ENCODE results near the gene GPR3. TPM values are rescaled to one million over a fixed set of nuclear protein-coding genes. Genes with fewer than 3 reads are reported as not detected.

Gene GPR3
- polyA plus RNA-seq, 2 of the 4 experiments (the other 2 are of a cell fraction): 0.76 to 1.7 TPM

GRCh38 chr1:27444632-27445031 is 52.2 kb downstream of the GPR3 start:
- 76% methylated on average over 1 of the region's 1 CpG for WGBS (ENCODE audit: missing lambda C conversion rate)
- FAIRE-seq (no peak), ATAC-seq (no peak), DNase-seq (ENCODE audit: low read depth in 1 of 2, low spot score in 1 of 2) (no peak)
- Histone ChIP-seq H3K4me2 (no peak overlapping the region), H3K27ac (no peak overlapping the region), H3K4me1 (no peaks in the 10 kb centered on the region), H3K4me3 (no peak overlapping the region), H3K9me3 (no peaks in the 10 kb centered on the region)
- ChIA-PET POLR2A (no interaction called here), CTCF (interaction anchor here (1.0 kb wide), 1 partner anchor 9 kb away, joined by 3 read pairs; no protein-coding TSS in a partner anchor)
- TF ChIP-seq NPAS2 (CRISPR knock-in tag; IDR thresholded peaks at IDR 0.05; ENCODE audit: borderline replicate concordance): no peak
- no peak for TF ChIP-seq MAFK (IDR thresholded peaks at IDR 0.05; ENCODE audit: partially characterized antibody)
- TF ChIP-seq HOXB5 (CRISPR knock-in tag; IDR thresholded peaks at IDR 0.05): no peak
- TF ChIP-seq MAZ (IDR thresholded peaks at IDR 0.05; ENCODE audit: borderline replicate concordance, low read depth, low read length): no peak
- no peak for TF ChIP-seq RCOR1 (IDR thresholded peaks at IDR 0.05; ENCODE audit: low read depth, low read length)
- no peak for TF ChIP-seq CEBPB (IDR thresholded peaks at IDR 0.05)
- TF ChIP-seq ESRRA (IDR thresholded peaks at IDR 0.05; ENCODE audit: borderline replicate concordance, low read length): no peak
- no peak for TF ChIP-seq RNF2 (IDR thresholded peaks at IDR 0.05; ENCODE audit: borderline replicate concordance, low read depth)
- TF ChIP-seq CHD2 (IDR thresholded peaks at IDR 0.05; ENCODE audit: low read length, partially characterized antibody): no peak
- no peak for TF ChIP-seq FOXS1 (CRISPR knock-in tag; IDR thresholded peaks at IDR 0.05)

Other genes with a start within 250 kb of the GPR3 start
- 8.0 and 11.1 TPM in 2 replicates for gene SLC9A1, start 237.5 kb upstream of the GPR3 start, polyA plus RNA-seq (2011; rRNA removed)
- gene SLC9A1, start 237.5 kb upstream of the GPR3 start, polyA plus RNA-seq (2017; fragmentation: RNase III; extraction: RNeasy Plus Mini Kit Qiagen cat#74134 plus additional on column Dnase treatment): 7.3 to 7.5 TPM (median 7.4 TPM) in 3 replicates
- gene WDTC1, start 158.0 kb upstream of the GPR3 start, polyA plus RNA-seq (2011; rRNA removed): 3.8 and 4.0 TPM in 2 replicates
- gene WDTC1, start 158.0 kb upstream of the GPR3 start, polyA plus RNA-seq (2017; fragmentation: RNase III; extraction: RNeasy Plus Mini Kit Qiagen cat#74134 plus additional on column Dnase treatment): 6.0 to 7.8 TPM (median 6.9 TPM) in 3 replicates
- gene TMEM222, start 70.5 kb upstream of the GPR3 start, polyA plus RNA-seq (2011; rRNA removed): 27.1 and 28.4 TPM in 2 replicates
- gene TMEM222, start 70.5 kb upstream of the GPR3 start, polyA plus RNA-seq (2017; fragmentation: RNase III; extraction: RNeasy Plus Mini Kit Qiagen cat#74134 plus additional on column Dnase treatment): 29.7 to 32.0 TPM (median 30.0 TPM) in 3 replicates
- 0.50 and 0.80 TPM in 2 replicates for gene SYTL1, start 50.6 kb upstream of the GPR3 start, polyA plus RNA-seq (2011; rRNA removed)
- 0.50 to 0.76 TPM (median 0.58 TPM) in 3 replicates for gene SYTL1, start 50.6 kb upstream of the GPR3 start, polyA plus RNA-seq (2017; fragmentation: RNase III; extraction: RNeasy Plus Mini Kit Qiagen cat#74134 plus additional on column Dnase treatment)
- 3.6 and 3.7 TPM in 2 replicates for gene MAP3K6, start 25.7 kb upstream of the GPR3 start, polyA plus RNA-seq (2011; rRNA removed)
- gene MAP3K6, start 25.7 kb upstream of the GPR3 start, polyA plus RNA-seq (2017; fragmentation: RNase III; extraction: RNeasy Plus Mini Kit Qiagen cat#74134 plus additional on column Dnase treatment): 7.5 to 8.5 TPM (median 8.3 TPM) in 3 replicates
- gene FCN3, start 17.8 kb upstream of the GPR3 start, polyA plus RNA-seq (2011; rRNA removed): not detected in 2 replicates
- not detected in 3 replicates for gene FCN3, start 17.8 kb upstream of the GPR3 start, polyA plus RNA-seq (2017; fragmentation: RNase III; extraction: RNeasy Plus Mini Kit Qiagen cat#74134 plus additional on column Dnase treatment)
- not detected in 2 replicates for gene CD164L2, start 9.3 kb upstream of the GPR3 start, polyA plus RNA-seq (2011; rRNA removed)
- not detected in 3 replicates for gene CD164L2, start 9.3 kb upstream of the GPR3 start, polyA plus RNA-seq (2017; fragmentation: RNase III; extraction: RNeasy Plus Mini Kit Qiagen cat#74134 plus additional on column Dnase treatment)
- gene WASF2, start 97.5 kb downstream of the GPR3 start, polyA plus RNA-seq (2011; rRNA removed): 40.8 and 44.9 TPM in 2 replicates
- 22.7 to 23.4 TPM (median 23.4 TPM) in 3 replicates for gene WASF2, start 97.5 kb downstream of the GPR3 start, polyA plus RNA-seq (2017; fragmentation: RNase III; extraction: RNeasy Plus Mini Kit Qiagen cat#74134 plus additional on column Dnase treatment)
- gene AHDC1, start 211.5 kb downstream of the GPR3 start, polyA plus RNA-seq (2011; rRNA removed): 1.3 and 2.6 TPM in 2 replicates
- gene AHDC1, start 211.5 kb downstream of the GPR3 start, polyA plus RNA-seq (2017; fragmentation: RNase III; extraction: RNeasy Plus Mini Kit Qiagen cat#74134 plus additional on column Dnase treatment): 9.8 to 11.5 TPM (median 10.0 TPM) in 3 replicates
- not detected in 2 replicates for gene FGR, start 242.6 kb downstream of the GPR3 start, polyA plus RNA-seq (2011; rRNA removed)
- gene FGR, start 242.6 kb downstream of the GPR3 start, polyA plus RNA-seq (2017; fragmentation: RNase III; extraction: RNeasy Plus Mini Kit Qiagen cat#74134 plus additional on column Dnase treatment): not detected in 3 replicates

All from A549 (cell line).